OCI-LY7 (cell line): ENCODE measurements around the gene GGCT. TPM values are rescaled to one million over a fixed set of nuclear protein-coding genes. Genes with fewer than 3 reads are reported as not detected.

Experiments used
- BruUV-seq: library from RNA; stranded (reverse); fragments of 400-500 nt; replicated peaks from 2 replicates; lab custom pipeline; 2021; lab: Mats Ljungman, UMichigan
- CTCF ChIA-PET: fragments of 300-600 bp; sonication (Branson Sonifier 250); formaldehyde crosslinking; loops from one replicate; lab custom pipeline; 2022; ENCODE audit warnings: antibody characterized with exemption; ENCODE audit not compliant: unreplicated experiment; lab: Charles Lee
- POLR2A ChIA-PET: fragments of 300-600 bp; sonication (Branson Sonifier 250); formaldehyde crosslinking; loops from one replicate; lab custom pipeline; 2022; ENCODE audit warnings: antibody characterized with exemption; lab: Charles Lee
- DNase-seq: peaks from one replicate; pipeline ENCODE4 v3.0.0-alpha.2; 2015; ENCODE audit warnings: low spot score
- H2AFZ ChIP-seq: fragments of 200-600 bp; sonication (generic), shearing (Covaris generic); 2 replicates; pipeline ENCODE4 v1.6.1; 2014; ENCODE audit warnings: mild to moderate bottlenecking, antibody characterized with exemption, low read length, moderate library complexity
- H3K27ac ChIP-seq: fragments of 200-600 bp; sonication (generic); 2 replicates; pipeline ENCODE4 v1.5.1; 2014; ENCODE audit warnings: mixed run types, low read depth, mild to moderate bottlenecking, moderate library complexity, low read length, inconsistent platforms; ENCODE audit not compliant: poor library complexity, severe bottlenecking
- H3K36me3 ChIP-seq: fragments of 200-600 bp; sonication (generic); 2 replicates; pipeline ENCODE4 v1.6.1; 2014; ENCODE audit warnings: mild to moderate bottlenecking, antibody characterized with exemption, low read length, moderate library complexity, mixed read lengths; ENCODE audit not compliant: insufficient read depth
- H3K4me1 ChIP-seq: fragments of 200-600 bp; sonication (generic); 2 replicates; pipeline ENCODE4 v1.5.1; 2014; ENCODE audit warnings: mild to moderate bottlenecking, low read length; ENCODE audit not compliant: insufficient read depth, poor library complexity, severe bottlenecking
- H3K4me2 ChIP-seq: fragments of 200-600 bp; sonication (generic); 2 replicates; pipeline ENCODE4 v1.6.1; 2014; ENCODE audit warnings: mild to moderate bottlenecking, low read length
- H3K4me3 ChIP-seq: fragments of 200-600 bp; sonication (generic); 2 replicates; pipeline ENCODE4 v1.5.1; 2014; ENCODE audit warnings: mild to moderate bottlenecking, low read depth, low read length; ENCODE audit not compliant: poor library complexity, severe bottlenecking
- H3K79me2 ChIP-seq: fragments of 200-600 bp; sonication (generic); 2 replicates; pipeline ENCODE4 v1.6.1; 2016; ENCODE audit warnings: low read depth, mild to moderate bottlenecking, low read length, moderate library complexity, mixed read lengths; ENCODE audit not compliant: insufficient read depth
- H3K9me2 ChIP-seq: fragments of 200-600 bp; sonication (generic); 2 replicates; pipeline ENCODE4 v1.6.1; 2016; ENCODE audit warnings: mild to moderate bottlenecking, low read length, mixed read lengths; ENCODE audit not compliant: insufficient read depth
- H3K9me3 ChIP-seq: fragments of 200-600 bp; sonication (generic); 2 replicates; pipeline ENCODE4 v1.6.1; 2014; ENCODE audit warnings: mild to moderate bottlenecking, mixed run types, low read length, mixed read lengths
- H4K20me1 ChIP-seq: fragments of 200-600 bp; sonication (generic); 2 replicates; pipeline ENCODE4 v1.6.1; 2014; ENCODE audit warnings: mild to moderate bottlenecking, antibody characterized with exemption, low read length, moderate library complexity, mixed read lengths; ENCODE audit not compliant: insufficient read depth
- EZH2phosphoT487 ChIP-seq: fragments of 200-600 bp; sonication (generic); IDR thresholded peaks from 2 replicates; pipeline ENCODE4 v1.6.1; 2018; ENCODE audit warnings: low read depth, borderline replicate concordance, mild to moderate bottlenecking, mixed run types, antibody characterized with exemption, low read length, moderate library complexity, mixed read lengths
- intact Hi-C: fragments of 100-400 bp; cut with micrococcal nuclease; formaldehyde crosslinking; loops from one replicate; pipeline ENCODE4 v1.10.0; 2022; ENCODE audit not compliant: unreplicated experiment
- total RNA-seq, 2 experiments: library from RNA; depleted of rRNA in 1 of 2; stranded (reverse); fragments of >200 nt in 1 of 2; shearing (Covaris generic) in 1 of 2; gene quantifications; 2 replicates each; pipeline ENCODE4 v1.2.3, GENCODE V29; 2014 to 2022
- TF ChIP-seq, protein P1 (sequence below): fragments of 200-600 bp; sonication (generic); conservative IDR thresholded peaks from 2 replicates; pipeline ENCODE4 v1.5.1; 2014; ENCODE audit warnings: mild to moderate bottlenecking, antibody characterized with exemption, low read length, moderate library complexity, mixed read lengths

The GGCT gene
- total RNA-seq, 2 experiments from 2014 or later, result 70.3 to 81.3 TPM

DNA sequence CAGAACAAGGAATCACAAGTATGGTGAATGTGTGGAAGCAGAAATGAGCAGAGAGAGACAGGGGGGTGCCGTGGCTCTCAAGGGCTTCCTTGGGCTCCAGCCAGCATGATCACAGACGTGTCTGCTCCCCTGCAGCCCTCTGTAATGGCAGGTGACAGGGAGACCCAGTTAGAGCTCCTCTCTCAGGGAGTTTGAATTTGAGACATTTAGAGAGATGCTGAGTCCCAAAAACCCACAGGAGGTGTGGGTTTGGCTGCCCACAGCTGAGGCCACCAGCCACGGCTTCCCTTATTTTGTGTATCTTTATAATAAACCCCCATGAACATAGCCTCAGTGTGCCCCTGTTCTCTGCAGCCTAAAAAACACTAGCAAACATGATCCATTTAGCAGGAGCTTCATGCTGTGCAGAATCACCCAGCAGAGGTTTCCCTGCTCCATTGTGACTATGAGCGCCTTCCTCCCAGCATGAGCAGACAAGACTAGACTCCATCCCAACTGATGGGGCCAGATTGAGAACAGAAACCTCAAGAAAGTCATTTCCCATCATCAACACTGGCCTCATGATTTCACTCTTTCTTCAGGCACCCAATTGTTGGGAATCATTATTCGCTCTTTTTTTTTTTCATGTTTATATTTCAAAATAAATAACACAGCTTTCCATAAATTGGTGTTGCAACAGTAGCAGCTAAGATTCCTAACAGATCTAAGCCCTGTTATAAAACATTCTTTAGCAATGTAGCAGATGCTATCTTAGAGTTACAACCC, 39.4 kb downstream of the GGCT start:
- no TSS peak for BruUV-seq
- TF ChIP-seq, protein P1, sequence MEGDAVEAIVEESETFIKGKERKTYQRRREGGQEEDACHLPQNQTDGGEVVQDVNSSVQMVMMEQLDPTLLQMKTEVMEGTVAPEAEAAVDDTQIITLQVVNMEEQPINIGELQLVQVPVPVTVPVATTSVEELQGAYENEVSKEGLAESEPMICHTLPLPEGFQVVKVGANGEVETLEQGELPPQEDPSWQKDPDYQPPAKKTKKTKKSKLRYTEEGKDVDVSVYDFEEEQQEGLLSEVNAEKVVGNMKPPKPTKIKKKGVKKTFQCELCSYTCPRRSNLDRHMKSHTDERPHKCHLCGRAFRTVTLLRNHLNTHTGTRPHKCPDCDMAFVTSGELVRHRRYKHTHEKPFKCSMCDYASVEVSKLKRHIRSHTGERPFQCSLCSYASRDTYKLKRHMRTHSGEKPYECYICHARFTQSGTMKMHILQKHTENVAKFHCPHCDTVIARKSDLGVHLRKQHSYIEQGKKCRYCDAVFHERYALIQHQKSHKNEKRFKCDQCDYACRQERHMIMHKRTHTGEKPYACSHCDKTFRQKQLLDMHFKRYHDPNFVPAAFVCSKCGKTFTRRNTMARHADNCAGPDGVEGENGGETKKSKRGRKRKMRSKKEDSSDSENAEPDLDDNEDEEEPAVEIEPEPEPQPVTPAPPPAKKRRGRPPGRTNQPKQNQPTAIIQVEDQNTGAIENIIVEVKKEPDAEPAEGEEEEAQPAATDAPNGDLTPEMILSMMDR, result no peak
- no peak for TF ChIP-seq EZH2phosphoT487
- intact Hi-C loops, result no loop called here
- Histone ChIP-seq H2AFZ (0 out of 2 replicates have a peak overlapping the region, but pooled peaks have one; percentile 11), H4K20me1 (no peaks in the 10 kb centered on the region), H3K36me3 (no peaks in the 10 kb centered on the region), H3K9me2 (no peaks in the 10 kb centered on the region), H3K9me3 (no peaks in the 10 kb centered on the region), H3K79me2 (no peaks in the 10 kb centered on the region), H3K4me2 (no peak overlapping the region), H3K27ac (no peak overlapping the region), H3K4me1 (peaks cover 52% of the 10 kb centered on the region), H3K4me3 (no peak overlapping the region)
- no peak for DNase-seq
- ChIA-PET CTCF (interaction anchor here (0.9 kb wide), 1 partner anchor 186 kb away, joined by 3 read pairs; no protein-coding TSS in a partner anchor), POLR2A (interaction anchor here (0.7 to 2.1 kb wide), 5 partner anchors 9 to 110 kb away, joined by 3 to 11 read pairs (median 6); partner anchors contain the start of gene NOD1)

DNA sequence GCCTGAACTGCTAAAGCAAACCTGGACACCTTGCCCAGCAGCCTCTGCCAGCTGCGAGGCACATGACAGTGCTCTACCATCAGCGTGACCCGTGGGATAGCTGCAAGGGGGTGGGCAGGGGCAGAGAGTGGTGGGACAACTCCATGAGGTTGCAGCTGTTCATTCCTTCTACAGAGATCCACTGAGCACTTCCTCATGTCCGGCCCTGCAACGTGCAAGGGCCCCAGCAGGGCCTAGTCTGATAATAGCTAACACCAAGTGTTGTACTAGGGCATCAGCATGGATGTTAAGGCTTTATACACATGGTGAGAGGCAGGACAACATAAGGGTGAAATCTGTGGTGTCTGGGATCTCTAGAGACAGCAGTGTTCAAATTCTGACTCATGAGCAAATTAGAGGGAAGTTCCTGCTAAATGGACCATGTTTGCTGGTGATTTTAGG, 40.4 kb downstream of the GGCT start:
- Histone ChIP-seq H3K9me2 (no peaks in the 10 kb centered on the region), H3K79me2 (no peaks in the 10 kb centered on the region), H3K9me3 (no peaks in the 10 kb centered on the region), H4K20me1 (no peaks in the 10 kb centered on the region), H2AFZ (peak overlapping the region; percentile 39; the same call in 1 of the 2 replicates), H3K36me3 (no peaks in the 10 kb centered on the region), H3K27ac (no peak overlapping the region), H3K4me3 (no peak overlapping the region), H3K4me2 (peak overlapping the region; percentile 29; the same call in 1 of the 2 replicates), H3K4me1 (peaks cover 52% of the 10 kb centered on the region)
- TF ChIP-seq EZH2phosphoT487, result no peak
- TF ChIP-seq, protein P1, result no peak
- peak; percentile 32 for DNase-seq
- ChIA-PET POLR2A (interaction anchor here (0.7 to 1.7 kb wide), 3 partner anchors 10 to 406 kb away, joined by 3 to 11 read pairs (median 4); no protein-coding TSS in a partner anchor), CTCF (no interaction called here)
- intact Hi-C loops, result no loop called here
- BruUV-seq, result no TSS peak
